Body of pancreas (tissue), 4 donors: ENCODE data around the gene RBM12.

Experiments used
- POLR2A ChIP-seq, 3 donors: fragments of 450-650 bp; IDR thresholded peaks; one replicate each; pipeline ENCODE4 v1.6.1; 2016; ENCODE audit warnings: antibody characterized with exemption in 3 of 3, mild to moderate bottlenecking in 2 of 3
- TF ChIP-seq, protein P1 (sequence below), 7 experiments: fragments of 450-650 bp in 4 of 7; fragments of 200-600 bp in 3 of 7; sonication (generic) in 3 of 7; IDR thresholded peaks; one replicate each; pipeline ENCODE4 v1.5.1; 2016 to 2019; ENCODE audit warnings: antibody characterized with exemption in 7 of 7

- TF ChIP-seq, protein P1, sequence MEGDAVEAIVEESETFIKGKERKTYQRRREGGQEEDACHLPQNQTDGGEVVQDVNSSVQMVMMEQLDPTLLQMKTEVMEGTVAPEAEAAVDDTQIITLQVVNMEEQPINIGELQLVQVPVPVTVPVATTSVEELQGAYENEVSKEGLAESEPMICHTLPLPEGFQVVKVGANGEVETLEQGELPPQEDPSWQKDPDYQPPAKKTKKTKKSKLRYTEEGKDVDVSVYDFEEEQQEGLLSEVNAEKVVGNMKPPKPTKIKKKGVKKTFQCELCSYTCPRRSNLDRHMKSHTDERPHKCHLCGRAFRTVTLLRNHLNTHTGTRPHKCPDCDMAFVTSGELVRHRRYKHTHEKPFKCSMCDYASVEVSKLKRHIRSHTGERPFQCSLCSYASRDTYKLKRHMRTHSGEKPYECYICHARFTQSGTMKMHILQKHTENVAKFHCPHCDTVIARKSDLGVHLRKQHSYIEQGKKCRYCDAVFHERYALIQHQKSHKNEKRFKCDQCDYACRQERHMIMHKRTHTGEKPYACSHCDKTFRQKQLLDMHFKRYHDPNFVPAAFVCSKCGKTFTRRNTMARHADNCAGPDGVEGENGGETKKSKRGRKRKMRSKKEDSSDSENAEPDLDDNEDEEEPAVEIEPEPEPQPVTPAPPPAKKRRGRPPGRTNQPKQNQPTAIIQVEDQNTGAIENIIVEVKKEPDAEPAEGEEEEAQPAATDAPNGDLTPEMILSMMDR (IDR thresholded peaks at IDR 0.05) = no peak
- no peak for TF ChIP-seq POLR2A (IDR thresholded peaks at IDR 0.05)
Measured at GRCh38 chr20:35702824-35703695, 38.4 kb upstream of the RBM12 start.
